ENCODE data around the gene AGAP2. TPM values are rescaled to one million over a fixed set of nuclear protein-coding genes. Genes with fewer than 3 reads are reported as not detected.

The AGAP2 gene
- total RNA-seq, 5 donors from 2014 or later (not counting 1 experiment from before 2014, with no cell fraction given): 43.2 to 74.6 (median 66.4) TPM

DNA sequence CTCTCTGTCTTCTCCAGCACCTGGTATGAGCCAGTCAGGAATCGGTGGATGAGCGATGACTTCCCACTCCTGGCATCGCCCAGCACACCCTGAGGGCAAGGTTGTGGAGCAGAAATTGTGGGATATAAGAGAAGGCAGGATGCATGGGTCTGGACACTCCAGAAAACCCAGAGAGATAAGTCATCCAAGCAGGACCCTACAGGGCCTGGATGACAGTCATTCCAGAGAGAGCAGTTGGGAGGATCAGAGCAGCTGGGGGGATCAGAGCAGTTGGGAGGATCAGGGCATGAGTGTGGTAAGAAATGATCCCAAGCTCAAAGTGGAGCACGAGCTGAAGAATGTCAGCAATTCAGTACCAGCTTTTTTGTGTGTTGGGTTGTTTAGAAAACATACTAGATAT, 4.0 kb downstream of the AGAP2 start:
- Mint-ChIP-seq H3K36me3 (peaks cover 60% of the 10 kb centered on the region), H3K27ac (peak overlapping the region; percentile 8 to 78), H3K4me1 (peaks cover 21 to 25% (median 22%) of the 10 kb centered on the region in 3 donors), H3K4me3 (no peak overlapping the region), H3K27me3 (no peaks in the 10 kb centered on the region), H3K9me3 (no peaks in the 10 kb centered on the region)
- DNase-seq: no peak
- CTCF ChIA-PET: interaction anchor here in 1 of 2 donors (0.5 kb wide), 2 partner anchors 50 to 106 kb away, joined by 3 read pairs; no protein-coding TSS in a partner anchor
- POLR2A ChIA-PET: no interaction called here
- Histone ChIP-seq H3K27me3 (replicated peaks in 1 of 2; ENCODE audit: control insufficient read depth in 2 of 2, extremely low read depth in 1 of 2, insufficient read depth in 2 of 2, low read length in 1 of 2) (no peaks in the 10 kb centered on the region), H3K36me3 (ENCODE audit: control insufficient read depth in 2 of 2, extremely low read depth in 1 of 2, insufficient read depth in 1 of 2, low read length in 1 of 2) (peaks cover 24 to 80% of the 10 kb centered on the region in 2 donors), H3K4me1 (ENCODE audit: control insufficient read depth in 1 of 2, extremely low read depth in 1 of 2, insufficient read depth in 2 of 2, low read length in 2 of 2) (peaks cover 6 to 35% of the 10 kb centered on the region in 2 experiments), H3K27ac (ENCODE audit: low read length) (no peak overlapping the region), H3K9me3 (no peaks in the 10 kb centered on the region), H3K4me3 (ENCODE audit: control insufficient read depth in 1 of 2, extremely low read depth in 1 of 2, low read length in 1 of 2) (no peak overlapping the region)
- WGBS (ENCODE audit: insufficient coverage): 100% methylated on average over 1 of the region's 4 CpGs
- no peak for ATAC-seq (replicated peaks in 1 of 4)

DNA sequence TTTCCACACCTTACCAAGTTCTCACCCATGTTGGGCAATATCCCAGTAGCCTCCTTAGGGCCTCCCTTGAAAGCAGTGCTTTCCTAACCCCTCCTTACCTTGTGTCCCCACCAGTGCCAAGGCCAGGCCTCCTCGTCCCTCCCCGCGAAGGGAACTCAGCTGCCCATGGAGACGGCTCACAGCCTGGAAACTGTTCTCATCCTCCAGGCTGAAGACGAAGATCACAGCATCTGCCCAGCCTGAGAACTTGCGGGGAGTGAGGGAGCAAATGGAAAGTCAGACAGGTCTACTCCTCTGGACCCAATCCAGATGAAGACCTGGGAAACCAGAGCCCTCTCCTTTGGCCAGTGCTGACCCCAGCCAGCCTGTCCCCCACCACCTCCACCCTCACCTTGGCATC, 4.6 kb downstream of the AGAP2 start:
- no peak overlapping the region for H3K27ac ChIP-seq (ENCODE audit: low read length)
- H3K4me1 Mint-ChIP-seq: peaks cover 14 to 18% (median 15%) of the 10 kb centered on the region in 3 donors
- no peaks in the 10 kb centered on the region for H3K27me3 ChIP-seq (replicated peaks in 1 of 2; ENCODE audit: control insufficient read depth in 2 of 2, extremely low read depth in 1 of 2, insufficient read depth in 2 of 2, low read length in 1 of 2)
- H3K4me1 ChIP-seq (ENCODE audit: control insufficient read depth in 1 of 2, extremely low read depth in 1 of 2, insufficient read depth in 2 of 2, low read length in 2 of 2): peaks cover under 1 to 28% of the 10 kb centered on the region in 2 experiments
- no peaks in the 10 kb centered on the region for H3K9me3 Mint-ChIP-seq
- no peak overlapping the region for H3K4me3 Mint-ChIP-seq
- WGBS (ENCODE audit: insufficient coverage): 93% methylated on average over 6 of the region's 6 CpGs
- ATAC-seq (replicated peaks in 1 of 4) (no peak), DNase-seq (no peak)
- CTCF ChIA-PET: interaction anchor here in 1 of 2 donors (0.7 kb wide), 1 partner anchor 108 kb away, joined by 3 read pairs; no protein-coding TSS in a partner anchor
- H3K27me3 Mint-ChIP-seq: no peaks in the 10 kb centered on the region
- no peaks in the 10 kb centered on the region for H3K9me3 ChIP-seq
- POLR2A ChIA-PET: no interaction called here
- no peak overlapping the region for H3K4me3 ChIP-seq (ENCODE audit: control insufficient read depth in 1 of 2, extremely low read depth in 1 of 2, low read length in 1 of 2)
- peaks cover 60% of the 10 kb centered on the region for H3K36me3 Mint-ChIP-seq
- peaks cover 21 to 81% of the 10 kb centered on the region in 2 donors for H3K36me3 ChIP-seq (ENCODE audit: control insufficient read depth in 2 of 2, extremely low read depth in 1 of 2, insufficient read depth in 1 of 2, low read length in 1 of 2)
- peak overlapping the region in 1 of 2 donors; percentile 8 for H3K27ac Mint-ChIP-seq

DNA sequence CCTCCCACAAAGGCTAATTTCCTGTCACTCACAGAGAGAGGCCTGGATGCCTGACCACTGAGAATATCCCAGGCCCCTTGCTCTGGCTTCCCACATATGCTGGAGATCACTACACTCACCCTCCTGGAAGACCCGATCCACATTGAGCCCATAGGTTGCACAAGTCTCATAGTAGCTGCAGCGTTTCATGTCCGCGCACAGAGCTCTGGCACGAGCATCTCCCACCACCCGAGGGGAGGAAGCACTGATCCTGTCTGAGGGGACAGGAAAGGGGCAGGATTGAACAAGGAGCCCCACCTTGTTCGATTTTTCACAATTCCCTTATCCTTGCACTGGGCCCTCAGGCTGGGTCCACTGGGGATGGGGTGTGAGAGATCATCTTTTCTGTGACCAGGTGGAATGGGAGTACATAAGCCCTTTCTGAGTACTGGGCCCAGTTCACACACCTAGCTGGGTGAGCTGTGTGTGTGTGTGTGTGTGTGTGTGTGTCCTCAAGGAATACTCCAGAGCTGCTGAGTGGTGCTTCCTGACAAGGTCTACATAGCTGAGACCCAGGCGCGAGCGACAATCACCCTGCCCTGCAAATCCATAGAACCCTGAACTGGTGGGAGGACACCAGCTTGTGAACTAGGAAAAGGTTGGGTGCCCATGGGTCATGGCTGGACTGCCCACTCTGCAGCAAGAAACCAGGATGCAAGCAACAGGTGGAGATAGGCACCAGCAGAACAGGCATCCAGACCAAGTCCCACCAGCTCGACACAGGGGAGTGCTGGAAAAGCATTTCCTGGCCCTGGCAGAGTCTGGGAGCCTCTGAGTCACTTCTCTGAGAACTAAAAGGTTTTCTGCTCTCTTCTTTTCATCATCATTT, 5.6 kb downstream of the AGAP2 start:
- no peak for DNase-seq
- peaks cover 13 to 17% (median 14%) of the 10 kb centered on the region in 3 donors for H3K4me1 Mint-ChIP-seq

DNA sequence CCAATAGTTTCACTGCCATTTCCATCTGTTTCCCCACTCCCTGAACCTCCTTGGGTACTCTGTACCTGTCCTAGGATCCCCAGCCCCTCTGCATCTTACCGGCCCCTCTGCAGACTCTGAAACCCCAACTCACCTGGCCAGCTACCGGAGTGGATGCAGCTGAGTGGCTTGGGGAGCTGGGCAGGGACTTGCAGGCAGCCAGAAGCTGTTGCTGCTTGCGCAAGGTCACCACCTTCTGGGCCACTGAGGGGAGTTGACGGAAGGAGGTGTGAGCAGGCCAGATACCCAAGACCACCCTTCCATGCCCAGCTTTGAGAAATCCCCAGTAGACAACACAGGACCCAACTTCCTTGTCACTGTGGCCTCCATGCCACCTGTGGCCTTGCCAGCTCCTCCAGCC, 6.3 kb downstream of the AGAP2 start:
- POLR2A ChIA-PET: no interaction called here

More for the DNA sequence above, 5.6 kb downstream of the AGAP2 start:
- Mint-ChIP-seq H3K9me3 (no peaks in the 10 kb centered on the region), H3K36me3 (peaks cover 67% of the 10 kb centered on the region), H3K27me3 (no peaks in the 10 kb centered on the region), H3K27ac (peak overlapping the region in 1 of 2 donors; percentile 25), H3K4me3 (no peak overlapping the region)
- POLR2A ChIA-PET: interaction anchor here in 1 of 2 donors (0.6 kb wide), 1 partner anchor 13 kb away, joined by 5 read pairs; no protein-coding TSS in a partner anchor
- H3K27me3 ChIP-seq (replicated peaks in 1 of 2; ENCODE audit: control insufficient read depth in 2 of 2, extremely low read depth in 1 of 2, insufficient read depth in 2 of 2, low read length in 1 of 2): no peaks in the 10 kb centered on the region
- H3K4me1 ChIP-seq (ENCODE audit: control insufficient read depth in 1 of 2, extremely low read depth in 1 of 2, insufficient read depth in 2 of 2, low read length in 2 of 2): peaks cover 0 to 22% of the 10 kb centered on the region in 2 experiments
- H3K9me3 ChIP-seq: no peaks in the 10 kb centered on the region
- WGBS (ENCODE audit: insufficient coverage): 96% methylated on average over 7 of the region's 11 CpGs
- no peak for ATAC-seq (replicated peaks in 1 of 4)
- no peak overlapping the region for H3K4me3 ChIP-seq (ENCODE audit: control insufficient read depth in 1 of 2, extremely low read depth in 1 of 2, low read length in 1 of 2)
- CTCF ChIA-PET: interaction anchor here in 1 of 2 donors (0.9 kb wide), 1 partner anchor 26 kb away, joined by 3 read pairs; no protein-coding TSS in a partner anchor
- H3K36me3 ChIP-seq (ENCODE audit: control insufficient read depth in 2 of 2, extremely low read depth in 1 of 2, insufficient read depth in 1 of 2, low read length in 1 of 2): peaks cover 21 to 90% of the 10 kb centered on the region in 2 donors
- H3K27ac ChIP-seq (ENCODE audit: low read length): no peak overlapping the region

DNA sequence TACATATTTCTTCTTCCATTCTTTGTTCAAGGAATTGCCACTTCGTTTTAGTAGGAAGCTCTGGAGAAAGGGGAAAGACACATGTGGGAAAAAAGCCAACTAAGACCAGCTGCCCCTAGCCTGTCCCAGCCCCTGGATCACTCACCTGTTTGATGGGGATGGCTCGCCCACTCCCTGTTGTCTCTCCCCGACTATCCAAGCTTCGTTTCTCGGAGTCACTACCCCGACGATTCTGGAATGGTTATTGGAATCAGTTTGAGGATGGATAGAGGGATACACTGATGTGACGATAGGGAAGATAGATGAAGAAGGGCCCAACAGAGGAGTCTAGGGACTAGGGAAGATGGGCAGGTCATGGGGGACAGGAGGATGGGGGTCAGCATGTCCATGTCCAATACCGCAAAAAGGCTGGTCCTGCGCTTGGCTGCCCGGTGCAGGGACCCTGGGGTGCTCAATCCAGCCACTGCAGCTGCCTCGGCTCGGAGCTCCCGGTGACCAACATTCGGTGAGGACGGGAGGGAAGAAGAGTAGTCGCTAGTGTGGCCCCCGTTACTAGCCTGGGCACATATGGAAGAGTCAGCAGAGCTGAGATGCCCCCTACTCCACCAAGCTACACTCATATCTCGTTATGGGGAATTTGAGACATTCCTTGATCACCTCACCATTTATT, 7.0 kb downstream of the AGAP2 start:
- POLR2A ChIA-PET: no interaction called here

More for the DNA sequence above, 6.3 kb downstream of the AGAP2 start:
- peaks cover 70% of the 10 kb centered on the region for H3K36me3 Mint-ChIP-seq
- H3K9me3 Mint-ChIP-seq: no peaks in the 10 kb centered on the region
- no peak overlapping the region for H3K4me3 ChIP-seq (ENCODE audit: control insufficient read depth in 1 of 2, extremely low read depth in 1 of 2, low read length in 1 of 2)
- peaks cover 0 to 20% of the 10 kb centered on the region in 2 experiments for H3K4me1 ChIP-seq (ENCODE audit: control insufficient read depth in 1 of 2, extremely low read depth in 1 of 2, insufficient read depth in 2 of 2, low read length in 2 of 2)
- no peak for ATAC-seq (replicated peaks in 1 of 4)
- no peaks in the 10 kb centered on the region for H3K9me3 ChIP-seq
- H3K4me1 Mint-ChIP-seq: peaks cover 13 to 19% (median 14%) of the 10 kb centered on the region in 3 donors
- no peak for DNase-seq
- WGBS (ENCODE audit: insufficient coverage): 100% methylated on average over 1 of the region's 4 CpGs
- H3K27me3 Mint-ChIP-seq: no peaks in the 10 kb centered on the region
- H3K4me3 Mint-ChIP-seq: no peak overlapping the region
- H3K27ac ChIP-seq (ENCODE audit: low read length): no peak overlapping the region
- CTCF ChIA-PET: interaction anchor here in 1 of 2 donors (0.9 kb wide), 1 partner anchor 27 kb away, joined by 3 read pairs; no protein-coding TSS in a partner anchor
- H3K27me3 ChIP-seq (replicated peaks in 1 of 2; ENCODE audit: control insufficient read depth in 2 of 2, extremely low read depth in 1 of 2, insufficient read depth in 2 of 2, low read length in 1 of 2): no peaks in the 10 kb centered on the region
- peaks cover 21 to 94% of the 10 kb centered on the region in 2 donors for H3K36me3 ChIP-seq (ENCODE audit: control insufficient read depth in 2 of 2, extremely low read depth in 1 of 2, insufficient read depth in 1 of 2, low read length in 1 of 2)
- H3K27ac Mint-ChIP-seq: peak overlapping the region in 1 of 2 donors; percentile 36

More for the DNA sequence above, 7.0 kb downstream of the AGAP2 start:
- ATAC-seq (replicated peaks in 1 of 4): no peak
- no peaks in the 10 kb centered on the region for H3K9me3 ChIP-seq
- 98% methylated on average over 7 of the region's 19 CpGs for WGBS (ENCODE audit: insufficient coverage)
- H3K4me1 ChIP-seq (ENCODE audit: control insufficient read depth in 1 of 2, extremely low read depth in 1 of 2, insufficient read depth in 2 of 2, low read length in 2 of 2): peaks cover 0 to 13% of the 10 kb centered on the region in 2 experiments
- Mint-ChIP-seq H3K4me3 (no peak overlapping the region), H3K27me3 (no peaks in the 10 kb centered on the region), H3K27ac (no peak overlapping the region), H3K9me3 (no peaks in the 10 kb centered on the region), H3K36me3 (peaks cover 67% of the 10 kb centered on the region), H3K4me1 (peaks cover 9 to 14% (median 10%) of the 10 kb centered on the region in 3 donors)
- CTCF ChIA-PET: interaction anchor here in 1 of 2 donors (0.9 kb wide), 1 partner anchor 28 kb away, joined by 3 read pairs; no protein-coding TSS in a partner anchor
- no peak for DNase-seq
- peaks cover 24 to 93% of the 10 kb centered on the region in 2 donors for H3K36me3 ChIP-seq (ENCODE audit: control insufficient read depth in 2 of 2, extremely low read depth in 1 of 2, insufficient read depth in 1 of 2, low read length in 1 of 2)
- H3K27ac ChIP-seq (ENCODE audit: low read length): no peak overlapping the region
- H3K27me3 ChIP-seq (replicated peaks in 1 of 2; ENCODE audit: control insufficient read depth in 2 of 2, extremely low read depth in 1 of 2, insufficient read depth in 2 of 2, low read length in 1 of 2): no peaks in the 10 kb centered on the region
- no peak overlapping the region for H3K4me3 ChIP-seq (ENCODE audit: control insufficient read depth in 1 of 2, extremely low read depth in 1 of 2, low read length in 1 of 2)

Measured in T-cell (primary cell).